ENCODE data around the gene TXNRD1. TPM values are rescaled to one million over a fixed set of nuclear protein-coding genes. Genes with fewer than 3 reads are reported as not detected.

TXNRD1 gene
- total RNA-seq, 1 donor from 2014 or later, result 74.7 TPM

DNA sequence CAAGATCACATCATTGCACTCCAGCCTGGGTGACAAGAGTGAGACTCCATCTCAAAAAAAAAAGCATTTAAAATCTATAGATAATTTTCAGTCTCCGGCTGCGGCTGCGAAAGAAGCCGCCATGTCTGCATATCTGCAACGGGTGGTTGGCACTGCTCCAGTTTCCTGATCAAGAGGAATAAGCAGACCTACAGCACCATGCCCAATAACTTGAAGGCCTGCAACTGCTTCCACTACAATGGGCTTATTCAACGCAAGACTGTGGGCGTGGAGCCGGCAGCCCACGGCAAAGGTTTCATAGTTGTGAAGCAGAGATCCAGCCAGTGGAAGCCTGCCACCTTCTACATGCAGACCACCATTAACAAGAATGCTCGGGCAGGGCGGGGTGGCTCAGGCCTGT, 57.4 kb downstream of the TXNRD1 start:
- H3K4me3 Mint-ChIP-seq, result no peak overlapping the region
- no peak for DNase-seq (ENCODE audit: low spot score in 2 of 2, unreplicated experiment in 2 of 2)
- no peak for TF ChIP-seq CTCF (IDR thresholded peaks at IDR 0.05; ENCODE audit: unreplicated experiment)
- no peaks in the 10 kb centered on the region for H3K27me3 Mint-ChIP-seq (ENCODE audit: low read depth)
- no peaks in the 10 kb centered on the region for H3K4me1 Mint-ChIP-seq
- no peaks in the 10 kb centered on the region for H3K36me3 Mint-ChIP-seq
- no peak overlapping the region for H3K27ac Mint-ChIP-seq
- peaks cover 12% of the 10 kb centered on the region for H3K9me3 Mint-ChIP-seq

GRCh38 chr12:104273503-104273902, 57.9 kb downstream of the TXNRD1 start:
- no peak for DNase-seq (ENCODE audit: low spot score in 2 of 2, unreplicated experiment in 2 of 2)
- Mint-ChIP-seq H3K27ac (no peak overlapping the region), H3K4me3 (no peak overlapping the region), H3K36me3 (no peaks in the 10 kb centered on the region), H3K4me1 (no peaks in the 10 kb centered on the region), H3K9me3 (peaks cover 12% of the 10 kb centered on the region), H3K27me3 (ENCODE audit: low read depth) (no peaks in the 10 kb centered on the region)
- TF ChIP-seq CTCF (IDR thresholded peaks at IDR 0.05; ENCODE audit: unreplicated experiment), result no peak

- TF ChIP-seq CTCF (IDR thresholded peaks at IDR 0.05; ENCODE audit: unreplicated experiment), result no peak
- no peaks in the 10 kb centered on the region for H3K36me3 Mint-ChIP-seq
- H3K9me3 Mint-ChIP-seq, result peaks cover 11% of the 10 kb centered on the region
- no peak overlapping the region for H3K4me3 Mint-ChIP-seq
- no peaks in the 10 kb centered on the region for H3K27me3 Mint-ChIP-seq (ENCODE audit: low read depth)
- no peak for DNase-seq (ENCODE audit: low spot score in 2 of 2, unreplicated experiment in 2 of 2)
- no peaks in the 10 kb centered on the region for H3K4me1 Mint-ChIP-seq
- no peak overlapping the region for H3K27ac Mint-ChIP-seq
Measured at GRCh38 chr12:104274811-104275210, 59.2 kb downstream of the TXNRD1 start.

DNA sequence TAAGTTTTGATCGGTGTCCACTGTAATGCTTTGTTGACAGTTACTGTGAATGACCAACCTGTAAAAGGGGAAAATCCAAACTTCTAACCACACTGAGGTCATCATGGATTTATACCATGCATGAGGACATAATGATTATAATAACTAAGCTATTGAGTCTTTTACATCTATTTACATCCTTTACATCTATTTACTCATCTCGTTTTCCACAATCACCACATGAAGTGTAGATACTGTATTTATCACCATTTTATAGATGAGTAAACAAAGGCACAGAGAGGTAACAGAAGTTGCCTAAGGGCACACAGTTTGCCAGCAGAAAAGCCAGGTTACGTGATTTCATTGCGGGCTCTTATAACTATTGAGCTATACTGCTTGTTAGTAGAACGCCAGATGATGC, 60.1 kb downstream of the TXNRD1 start:
- Mint-ChIP-seq H3K27me3 (ENCODE audit: low read depth) (no peaks in the 10 kb centered on the region), H3K4me3 (no peak overlapping the region), H3K36me3 (no peaks in the 10 kb centered on the region), H3K27ac (no peak overlapping the region), H3K9me3 (peaks cover 4% of the 10 kb centered on the region), H3K4me1 (no peaks in the 10 kb centered on the region)
- no peak for TF ChIP-seq CTCF (IDR thresholded peaks at IDR 0.05; ENCODE audit: unreplicated experiment)
- no peak for DNase-seq (ENCODE audit: low spot score in 2 of 2, unreplicated experiment in 2 of 2)

DNA sequence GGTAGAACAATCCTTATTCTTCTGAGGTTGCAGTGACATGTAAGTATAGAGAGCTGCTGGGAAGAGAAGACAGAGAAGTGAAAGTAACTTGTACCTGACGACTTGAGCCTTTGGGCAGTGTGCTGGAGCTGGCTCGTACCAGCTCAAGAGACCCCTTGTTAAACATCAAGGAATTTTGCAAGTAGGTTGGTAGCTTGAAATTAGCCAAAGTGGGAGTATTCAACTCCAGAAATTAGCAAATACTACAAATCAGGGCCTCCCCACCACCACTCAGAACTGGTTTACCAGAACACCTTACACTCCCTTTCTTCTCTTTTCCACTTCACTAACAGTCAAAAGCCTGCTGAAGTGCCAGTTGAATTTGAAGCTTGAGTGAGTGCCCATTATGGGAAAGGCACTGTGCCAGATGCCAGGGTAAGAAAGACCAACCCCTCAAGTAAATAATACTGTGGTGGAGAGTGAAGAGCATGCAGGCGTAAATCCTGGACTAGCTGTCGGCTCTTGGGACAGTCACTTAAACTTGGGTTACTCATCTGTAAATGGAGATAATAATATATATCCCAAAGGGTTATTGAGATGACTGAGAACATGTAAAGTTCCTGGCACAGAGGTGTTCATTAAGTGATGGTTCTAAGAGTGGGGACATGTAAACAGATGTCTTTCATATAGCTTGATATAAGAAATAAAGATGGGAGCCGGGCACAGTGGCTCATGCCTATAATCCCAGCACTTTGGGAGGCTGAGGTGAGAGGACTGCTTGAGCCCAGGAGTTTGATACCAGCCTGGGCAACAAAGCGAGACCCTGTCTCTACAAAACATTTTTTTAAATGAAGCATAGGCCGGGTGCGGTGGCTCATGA, 60.9 kb downstream of the TXNRD1 start:
- Mint-ChIP-seq H3K27me3 (ENCODE audit: low read depth) (no peaks in the 10 kb centered on the region), H3K27ac (no peak overlapping the region), H3K4me1 (no peaks in the 10 kb centered on the region), H3K4me3 (no peak overlapping the region), H3K36me3 (no peaks in the 10 kb centered on the region), H3K9me3 (peaks cover 4% of the 10 kb centered on the region)
- TF ChIP-seq CTCF (IDR thresholded peaks at IDR 0.05; ENCODE audit: unreplicated experiment), result no peak
- DNase-seq (ENCODE audit: low spot score in 2 of 2, unreplicated experiment in 2 of 2), result no peak
